Placental pericyte (primary cell): ENCODE measurements around the gene ZC3H7B. TPM values are rescaled to one million over a fixed set of nuclear protein-coding genes. Genes with fewer than 3 reads are reported as not detected.

Source experiments
- small RNA-seq: library from RNA; depleted of rRNA; stranded (forward); fragments of <200 nt; gene quantifications from one replicate; pipeline ENCODE3, GENCODE V24; 2012; ENCODE audit warnings: low replicate concordance
- total RNA-seq: library from RNA; depleted of rRNA; stranded (reverse); fragments of >200 nt; gene quantifications from 2 replicates; pipeline ENCODE4 v1.2.3, GENCODE V29; 2012

Gene ZC3H7B, protein sequence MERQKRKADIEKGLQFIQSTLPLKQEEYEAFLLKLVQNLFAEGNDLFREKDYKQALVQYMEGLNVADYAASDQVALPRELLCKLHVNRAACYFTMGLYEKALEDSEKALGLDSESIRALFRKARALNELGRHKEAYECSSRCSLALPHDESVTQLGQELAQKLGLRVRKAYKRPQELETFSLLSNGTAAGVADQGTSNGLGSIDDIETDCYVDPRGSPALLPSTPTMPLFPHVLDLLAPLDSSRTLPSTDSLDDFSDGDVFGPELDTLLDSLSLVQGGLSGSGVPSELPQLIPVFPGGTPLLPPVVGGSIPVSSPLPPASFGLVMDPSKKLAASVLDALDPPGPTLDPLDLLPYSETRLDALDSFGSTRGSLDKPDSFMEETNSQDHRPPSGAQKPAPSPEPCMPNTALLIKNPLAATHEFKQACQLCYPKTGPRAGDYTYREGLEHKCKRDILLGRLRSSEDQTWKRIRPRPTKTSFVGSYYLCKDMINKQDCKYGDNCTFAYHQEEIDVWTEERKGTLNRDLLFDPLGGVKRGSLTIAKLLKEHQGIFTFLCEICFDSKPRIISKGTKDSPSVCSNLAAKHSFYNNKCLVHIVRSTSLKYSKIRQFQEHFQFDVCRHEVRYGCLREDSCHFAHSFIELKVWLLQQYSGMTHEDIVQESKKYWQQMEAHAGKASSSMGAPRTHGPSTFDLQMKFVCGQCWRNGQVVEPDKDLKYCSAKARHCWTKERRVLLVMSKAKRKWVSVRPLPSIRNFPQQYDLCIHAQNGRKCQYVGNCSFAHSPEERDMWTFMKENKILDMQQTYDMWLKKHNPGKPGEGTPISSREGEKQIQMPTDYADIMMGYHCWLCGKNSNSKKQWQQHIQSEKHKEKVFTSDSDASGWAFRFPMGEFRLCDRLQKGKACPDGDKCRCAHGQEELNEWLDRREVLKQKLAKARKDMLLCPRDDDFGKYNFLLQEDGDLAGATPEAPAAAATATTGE
- 49.2 and 77.2 TPM in 2 replicates for total RNA-seq

DNA sequence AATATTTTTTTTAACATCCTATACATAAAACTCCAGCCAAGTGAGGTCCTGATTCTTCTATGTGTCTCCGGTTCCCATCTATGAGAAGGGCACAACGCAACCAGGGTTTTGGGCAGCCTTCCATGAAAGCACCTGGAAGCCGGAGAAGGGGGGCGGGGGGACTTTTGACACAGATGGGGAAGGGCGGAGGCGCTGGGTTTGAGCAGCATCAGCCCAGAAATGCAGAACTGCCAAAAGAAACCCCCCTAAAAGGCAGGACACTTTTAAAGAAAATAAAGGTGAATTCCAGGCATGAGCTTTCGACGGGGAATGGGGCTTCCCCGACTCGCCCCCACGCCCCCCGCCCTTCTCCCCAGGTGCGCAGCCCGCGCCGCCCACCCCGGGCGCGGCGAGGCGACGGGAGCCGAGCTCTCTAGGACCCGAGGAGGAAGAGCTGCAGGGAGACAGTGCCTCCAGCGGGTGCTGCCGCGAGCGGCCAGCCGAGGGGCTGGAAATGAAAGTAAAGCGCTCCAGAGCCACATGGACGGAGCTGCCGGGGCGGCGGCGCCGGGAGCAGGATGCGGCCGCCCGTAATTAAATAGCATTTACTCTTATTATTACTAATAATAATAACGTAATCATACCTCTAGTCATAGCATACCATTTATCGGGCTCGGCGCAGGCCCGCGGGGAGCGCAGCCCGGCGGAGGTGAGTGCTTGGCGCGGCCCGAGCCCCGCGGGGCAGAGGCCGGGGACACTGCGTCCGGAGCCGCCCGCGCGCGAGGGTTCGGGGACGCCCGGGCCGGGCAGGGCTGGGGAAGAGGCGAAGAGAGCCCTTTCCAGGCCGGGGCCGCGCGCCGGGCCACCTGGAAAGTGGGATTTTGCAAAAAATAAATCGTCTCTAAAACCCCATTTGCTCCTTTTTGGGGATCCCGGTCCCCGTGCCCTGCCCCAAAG is at the start of gene ZC3H7B:
Gene ZC3H7B, plus strand, starts transcription at position 441 of the 936 bp plus-strand sequence. CDS start 19,136 bp downstream, outside the sequence.

DNA sequence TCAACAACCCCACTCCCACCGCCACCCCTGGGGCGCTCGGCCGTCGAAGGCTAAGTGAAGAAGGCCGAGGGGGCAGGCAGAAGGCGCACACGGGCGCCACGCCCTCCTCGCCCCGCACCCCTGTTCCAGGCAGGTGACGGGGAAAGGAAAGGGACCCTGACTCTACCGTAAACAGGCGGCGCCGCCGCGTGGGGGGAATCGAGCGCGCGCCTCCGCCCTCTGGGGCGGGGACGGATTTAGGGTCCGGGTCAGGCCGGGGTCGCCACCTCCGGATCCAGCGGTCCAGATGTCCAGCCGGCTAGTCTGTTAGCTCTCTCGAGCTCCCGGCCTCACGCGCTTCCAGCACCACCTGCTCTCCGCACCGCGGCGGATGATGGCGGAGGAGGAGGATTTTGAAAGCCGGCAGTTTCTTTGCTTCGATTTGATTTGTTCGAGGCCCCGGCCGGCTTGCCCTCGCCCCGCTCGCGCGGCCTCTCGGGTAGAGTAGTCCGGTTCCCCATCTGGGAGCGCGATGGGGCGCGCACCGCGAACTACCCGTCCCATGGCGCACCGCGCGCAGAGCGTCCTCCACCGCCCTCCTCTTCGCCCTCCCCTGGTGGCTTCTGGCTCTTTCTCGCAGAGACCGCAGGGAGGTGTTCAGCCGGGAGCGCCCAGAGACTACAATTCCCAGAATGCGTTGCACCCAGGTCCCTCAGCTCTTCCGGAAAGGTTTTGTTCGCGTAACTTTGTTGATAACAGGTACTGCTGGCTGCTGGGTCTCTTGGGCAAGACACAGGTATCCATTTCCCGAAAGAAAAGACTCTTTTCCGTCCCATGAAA is 15.3 kb upstream of the ZC3H7B start, which contains the start of gene RANGAP1:
Gene RANGAP1, minus strand, starts transcription at position 368 of the 819 bp plus-strand sequence. CDS start 5,143 bp downstream, outside the sequence.

DNA sequence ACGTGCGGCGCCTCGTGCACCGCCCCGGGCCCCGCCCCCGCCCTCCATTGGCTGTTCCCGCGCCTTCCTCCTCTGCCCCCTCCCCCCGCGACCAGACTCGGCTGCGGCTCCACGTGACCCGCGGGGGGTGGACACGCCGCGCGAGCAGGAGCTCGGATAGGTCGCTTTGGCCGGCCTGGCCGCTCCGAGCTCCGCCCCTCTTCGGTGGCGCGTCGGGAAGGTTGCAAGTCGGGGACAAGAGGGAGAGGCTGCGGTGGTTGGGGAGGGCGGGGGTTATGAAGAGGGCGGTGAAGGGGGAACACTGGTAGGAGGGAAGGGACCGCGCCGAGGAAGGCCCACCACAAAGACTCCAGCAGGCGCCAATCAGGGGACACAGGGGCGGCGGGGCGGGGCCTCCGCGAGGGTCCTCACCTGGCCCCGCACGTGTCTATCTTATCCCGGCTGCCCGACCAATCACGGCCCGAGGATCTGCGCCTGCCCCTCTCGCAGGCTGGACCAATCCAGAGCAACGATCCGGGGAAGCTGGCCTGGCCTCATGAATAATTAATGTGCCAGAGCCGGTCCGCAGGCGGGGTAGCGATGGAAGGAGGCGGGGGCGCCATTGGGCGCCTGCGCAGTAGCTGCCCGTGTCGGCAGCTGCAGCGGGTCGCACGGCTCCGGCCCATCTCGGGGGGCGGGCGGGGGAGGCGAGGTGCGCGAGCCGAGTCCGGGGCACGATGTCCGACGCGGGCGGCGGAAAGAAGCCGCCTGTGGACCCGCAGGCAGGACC is 80.2 kb downstream of the ZC3H7B start, which contains the start of gene TEF:
Gene TEF, plus strand, starts transcription at position 614 of the 769 bp plus-strand sequence. Its CDS starts 103 bp downstream, at position 717.

Small RNAs within 50 kb of the gene (small RNA-seq; reads per million reads assigned to genes)
- not detected for gene MIR6889
- gene RNU6-495P: not detected

Other genes starting within 250 kb of the ZC3H7B start
- 56.6 and 70.5 TPM in 2 replicates for gene EP300, start 208.9 kb upstream of the ZC3H7B start, total RNA-seq
- gene L3MBTL2, start 96.2 kb upstream of the ZC3H7B start, total RNA-seq: 25.6 and 35.9 TPM in 2 replicates
- gene CHADL, start 60.6 kb upstream of the ZC3H7B start, total RNA-seq: 0.57 and 1.1 TPM in 2 replicates
- gene RANGAP1, start 15.3 kb upstream of the ZC3H7B start, total RNA-seq: 61.9 and 154 TPM in 2 replicates
- gene TEF, start 80.4 kb downstream of the ZC3H7B start, total RNA-seq: 7.9 and 9.0 TPM in 2 replicates
- 36.5 and 39.2 TPM in 2 replicates for gene TOB2, start 145.3 kb downstream of the ZC3H7B start, total RNA-seq
- 39.2 and 72.3 TPM in 2 replicates for gene PHF5A, start 167.2 kb downstream of the ZC3H7B start, total RNA-seq
- 82.0 and 95.2 TPM in 2 replicates for gene ACO2, start 167.6 kb downstream of the ZC3H7B start, total RNA-seq
- 35.4 and 37.0 TPM in 2 replicates for gene POLR3H, start 242.9 kb downstream of the ZC3H7B start, total RNA-seq